ENCODE results near the gene DDHD1. TPM values are rescaled to one million over a fixed set of nuclear protein-coding genes. Genes with fewer than 3 reads are reported as not detected.
A peak's percentile ranks its signal among the peaks of the same experiment; 100 is the strongest.

Gene DDHD1
- total and polyA plus RNA-seq, 7 donors: 1.2 to 21.4 (median 15.2) TPM

DNA sequence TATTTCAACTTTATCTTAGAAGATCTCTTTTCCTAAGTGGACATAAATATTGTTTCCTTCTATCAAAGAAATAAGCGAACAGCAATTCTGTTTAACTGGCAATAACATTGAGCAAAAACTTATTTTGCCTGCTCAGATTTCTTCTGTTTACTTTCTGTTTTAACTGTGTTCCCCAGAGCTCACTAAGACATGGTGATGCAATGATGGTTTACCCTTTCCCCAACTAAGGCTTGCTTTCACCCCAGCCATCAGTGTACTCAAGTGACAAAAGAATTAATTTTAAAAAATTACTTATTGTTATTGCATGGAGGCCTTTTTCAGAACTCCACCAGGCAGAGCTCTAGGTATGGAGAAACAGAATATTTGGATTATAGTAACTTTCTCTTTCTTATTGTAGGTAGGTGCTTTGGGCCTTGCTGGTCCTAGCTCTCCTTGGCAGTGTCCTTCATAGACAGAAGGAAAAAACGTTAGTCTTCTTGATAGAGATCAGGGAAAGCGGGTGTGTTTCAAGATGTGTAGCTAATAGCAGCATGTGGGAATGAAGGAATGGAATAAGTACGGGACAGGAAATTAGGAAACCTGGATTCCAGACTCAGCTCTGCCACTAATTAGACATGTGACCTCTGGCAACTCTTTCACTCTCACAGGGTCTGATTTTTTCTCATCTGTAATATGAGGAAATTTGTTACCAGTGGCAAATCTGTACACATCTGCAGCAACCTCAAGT, 14.6 kb upstream of the DDHD1 start:
- Histone ChIP-seq H3K4me1 (no peaks in the 10 kb centered on the region), H3K9me3 (no peaks in the 10 kb centered on the region), H3K36me3 (no peaks in the 10 kb centered on the region), H3K4me3 (no peak overlapping the region), H3K27me3 (no peaks in the 10 kb centered on the region), H3K27ac (peak overlapping the region in 1 of 4 donors; percentile 28)
- WGBS, 2 donors: 66 to 85% methylated on average over 4 of the region's 4 CpGs
- intact Hi-C loops (cut with DNase I): no loop called here
- no peak for DNase-seq
- TF ChIP-seq EP300 (IDR thresholded peaks at IDR 0.05): no peak
- TF ChIP-seq, protein P1, sequence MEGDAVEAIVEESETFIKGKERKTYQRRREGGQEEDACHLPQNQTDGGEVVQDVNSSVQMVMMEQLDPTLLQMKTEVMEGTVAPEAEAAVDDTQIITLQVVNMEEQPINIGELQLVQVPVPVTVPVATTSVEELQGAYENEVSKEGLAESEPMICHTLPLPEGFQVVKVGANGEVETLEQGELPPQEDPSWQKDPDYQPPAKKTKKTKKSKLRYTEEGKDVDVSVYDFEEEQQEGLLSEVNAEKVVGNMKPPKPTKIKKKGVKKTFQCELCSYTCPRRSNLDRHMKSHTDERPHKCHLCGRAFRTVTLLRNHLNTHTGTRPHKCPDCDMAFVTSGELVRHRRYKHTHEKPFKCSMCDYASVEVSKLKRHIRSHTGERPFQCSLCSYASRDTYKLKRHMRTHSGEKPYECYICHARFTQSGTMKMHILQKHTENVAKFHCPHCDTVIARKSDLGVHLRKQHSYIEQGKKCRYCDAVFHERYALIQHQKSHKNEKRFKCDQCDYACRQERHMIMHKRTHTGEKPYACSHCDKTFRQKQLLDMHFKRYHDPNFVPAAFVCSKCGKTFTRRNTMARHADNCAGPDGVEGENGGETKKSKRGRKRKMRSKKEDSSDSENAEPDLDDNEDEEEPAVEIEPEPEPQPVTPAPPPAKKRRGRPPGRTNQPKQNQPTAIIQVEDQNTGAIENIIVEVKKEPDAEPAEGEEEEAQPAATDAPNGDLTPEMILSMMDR (IDR thresholded peaks at IDR 0.05): no peak
- TF ChIP-seq POLR2AphosphoS5 (IDR thresholded peaks at IDR 0.05): no peak
- no peak for TF ChIP-seq POLR2A (IDR thresholded peaks at IDR 0.05)

DNA sequence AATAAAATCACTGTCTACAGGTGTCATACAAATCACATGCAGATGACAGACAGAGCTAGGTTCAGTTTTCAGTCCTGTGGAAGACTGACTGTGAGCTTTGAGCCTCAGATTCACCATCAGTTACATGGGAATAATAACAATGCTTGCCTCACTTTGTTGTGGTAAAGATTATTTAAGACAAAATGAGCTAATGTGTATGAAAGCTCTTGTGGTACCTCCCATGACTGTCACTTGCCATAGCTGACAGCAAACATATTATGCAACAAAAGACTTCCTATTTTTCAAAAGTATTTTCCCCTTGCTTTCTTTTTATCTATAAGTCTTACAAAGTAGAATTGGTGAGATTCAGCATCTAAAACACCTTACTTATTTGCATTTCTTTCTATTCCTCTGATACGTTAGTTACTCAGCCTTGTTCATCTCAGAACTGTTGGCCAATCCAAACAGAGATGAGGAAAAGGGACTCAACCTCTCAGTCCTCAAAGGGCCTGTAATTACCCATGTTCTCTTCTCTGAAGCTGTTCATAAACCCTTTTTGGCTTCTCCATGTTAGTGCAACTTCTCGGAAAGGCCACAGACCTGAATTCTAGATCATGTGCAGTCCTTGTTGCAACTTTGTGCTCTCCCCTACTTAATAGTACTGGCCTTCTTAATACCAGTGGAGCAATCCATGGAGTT, 8.8 kb upstream of the DDHD1 start:
- Histone ChIP-seq H3K27ac (no peak overlapping the region), H3K9me3 (no peaks in the 10 kb centered on the region), H3K36me3 (no peaks in the 10 kb centered on the region), H3K27me3 (no peaks in the 10 kb centered on the region), H3K4me1 (no peaks in the 10 kb centered on the region), H3K4me3 (no peak overlapping the region)
- no peak for DNase-seq
- TF ChIP-seq, protein P1 (IDR thresholded peaks at IDR 0.05): no peak
- TF ChIP-seq POLR2AphosphoS5 (IDR thresholded peaks at IDR 0.05) (no peak), EP300 (IDR thresholded peaks at IDR 0.05) (no peak), POLR2A (IDR thresholded peaks at IDR 0.05) (no peak)
- 89 to 90% methylated on average over 2 of the region's 2 CpGs for WGBS, 2 donors
- intact Hi-C loops (cut with DNase I): no loop called here

DNA sequence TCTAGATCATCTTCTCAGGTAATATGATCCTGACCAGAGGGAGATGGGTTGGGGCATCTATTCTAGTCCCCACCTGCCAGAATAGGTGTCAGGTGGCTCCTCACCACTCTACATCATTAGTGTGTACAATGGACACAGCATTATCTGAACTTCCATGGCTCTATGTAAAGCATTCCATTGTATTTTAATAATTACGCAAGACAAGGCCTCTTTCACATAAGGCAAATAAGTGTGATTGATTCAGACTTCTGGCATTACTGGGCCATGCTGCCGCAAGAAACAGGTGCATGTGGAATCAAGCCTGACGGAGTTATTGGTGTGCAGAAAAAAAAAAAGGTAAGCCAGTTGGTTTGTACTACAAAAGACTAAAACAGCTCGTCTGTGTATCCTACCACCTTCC, 3.1 kb upstream of the DDHD1 start:
- Histone ChIP-seq H3K36me3 (no peaks in the 10 kb centered on the region), H3K4me1 (peaks cover 0 to 9% (median 3%) of the 10 kb centered on the region in 4 donors), H3K9me3 (no peaks in the 10 kb centered on the region), H3K27ac (no peak overlapping the region), H3K4me3 (no peak overlapping the region), H3K27me3 (no peaks in the 10 kb centered on the region)
- DNase-seq: no peak
- intact Hi-C loops (cut with DNase I): no loop called here
- TF ChIP-seq, protein P1 (IDR thresholded peaks at IDR 0.05): no peak
- TF ChIP-seq EP300 (IDR thresholded peaks at IDR 0.05): no peak
- TF ChIP-seq POLR2AphosphoS5 (IDR thresholded peaks at IDR 0.05): no peak
- no peak for TF ChIP-seq POLR2A (IDR thresholded peaks at IDR 0.05)
- WGBS, 2 donors: 95 to 96% methylated on average over 4 of the region's 4 CpGs

DNA sequence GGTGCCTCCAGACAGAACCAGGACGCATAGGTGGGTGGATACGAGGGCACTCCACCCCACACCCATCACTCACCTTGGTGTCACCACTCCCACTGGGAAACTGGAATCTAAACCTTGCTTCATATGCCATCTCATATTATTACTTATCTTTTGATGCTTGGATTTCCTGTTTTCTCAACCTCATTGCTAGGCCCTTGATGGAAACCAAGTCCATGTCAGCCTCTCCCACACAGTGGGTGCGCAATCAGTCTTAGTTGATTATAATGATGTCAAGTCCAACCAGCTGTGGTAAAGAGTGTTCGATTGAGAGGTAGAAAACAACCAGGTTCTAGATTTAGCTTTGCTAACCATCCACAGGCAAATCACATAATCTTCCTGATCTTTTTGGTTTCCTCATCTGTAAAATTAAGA, 584 bp upstream of the DDHD1 start:
- WGBS, 2 donors: 58 to 73% methylated on average over 4 of the region's 4 CpGs
- Histone ChIP-seq H3K4me3 (peak overlapping the region; percentile 63 to 87 (median 76)), H3K36me3 (no peaks in the 10 kb centered on the region)

More for the DNA sequence above, 584 bp upstream of the DDHD1 start:
- TF ChIP-seq POLR2A (IDR thresholded peaks at IDR 0.05) (no peak), POLR2AphosphoS5 (IDR thresholded peaks at IDR 0.05) (no peak), EP300 (IDR thresholded peaks at IDR 0.05) (no peak)
- TF ChIP-seq, protein P1 (IDR thresholded peaks at IDR 0.05): no peak
- no peak for DNase-seq
- intact Hi-C loops (cut with DNase I): loop anchor here (2.0 to 5.0 kb wide), 2 partner anchors 144 to 363 kb away; partner anchors contain the start of gene GNPNAT1
- Histone ChIP-seq H3K27me3 (no peaks in the 10 kb centered on the region), H3K9me3 (no peaks in the 10 kb centered on the region), H3K4me1 (peaks cover 0 to 24% (median 18%) of the 10 kb centered on the region in 4 donors), H3K27ac (peak overlapping the region; percentile 84 to 97 (median 96))

Measured in sigmoid colon (tissue), 7 donors.